ENCODE measurements around the gene CHRND. TPM values are rescaled to one million over a fixed set of nuclear protein-coding genes. Genes with fewer than 3 reads are reported as not detected.
"Not testable (repeated sequence)": the region's sequence is repeated elsewhere in the genome, so short reads cannot be mapped to it uniquely, and the experiment has no call there.

Gene CHRND
- total RNA-seq, 1 donor, result not detected

- H3K4me3 ChIP-seq (ENCODE audit: low read depth, low read length), result no peak overlapping the region
- DNase-seq (ENCODE audit: low read depth), result no peak
- TF ChIP-seq CTCF (IDR thresholded peaks at IDR 0.05; ENCODE audit: insufficient read depth, low read depth, low read length), result no peak
These were observed 6.5 kb downstream of the CHRND start for GRCh38 chr2:232532419-232532818.

- not testable (repeated sequence) for DNase-seq (ENCODE audit: low read depth); H3K4me3 ChIP-seq (ENCODE audit: low read depth, low read length)
These were observed 6.9 kb downstream of the CHRND start for GRCh38 chr2:232532821-232533220.

GRCh38 chr2:232533944-232534710 is 8.2 kb downstream of the CHRND start:
- H3K4me3 ChIP-seq (ENCODE audit: low read depth, low read length), result no peak overlapping the region
- peak; percentile 13 for DNase-seq (ENCODE audit: low read depth)
- TF ChIP-seq CTCF (IDR thresholded peaks at IDR 0.05; ENCODE audit: insufficient read depth, low read depth, low read length), result no peak

GRCh38 chr2:232534940-232535651 is 9.1 kb downstream of the CHRND start:
- no peak for TF ChIP-seq CTCF (IDR thresholded peaks at IDR 0.05; ENCODE audit: insufficient read depth, low read depth, low read length)
- H3K4me3 ChIP-seq (ENCODE audit: low read depth, low read length), result no peak overlapping the region
- no peak for DNase-seq (ENCODE audit: low read depth)

- H3K4me3 ChIP-seq (ENCODE audit: low read depth, low read length), result no peak overlapping the region
- DNase-seq (ENCODE audit: low read depth), result no peak
- no peak for TF ChIP-seq CTCF (IDR thresholded peaks at IDR 0.05; ENCODE audit: insufficient read depth, low read depth, low read length)
These were observed 10.0 kb downstream of the CHRND start for GRCh38 chr2:232535761-232536530.

GRCh38 chr2:232537079-232537478 is 11.1 kb downstream of the CHRND start:
- H3K4me3 ChIP-seq (ENCODE audit: low read depth, low read length), result no peak overlapping the region
- TF ChIP-seq CTCF (IDR thresholded peaks at IDR 0.05; ENCODE audit: insufficient read depth, low read depth, low read length), result peak; percentile 29
- no peak for DNase-seq (ENCODE audit: low read depth)

GRCh38 chr2:232537499-232537898 is 11.5 kb downstream of the CHRND start:
- DNase-seq (ENCODE audit: low read depth), result no peak
- no peak overlapping the region for H3K4me3 ChIP-seq (ENCODE audit: low read depth, low read length)
- no peak for TF ChIP-seq CTCF (IDR thresholded peaks at IDR 0.05; ENCODE audit: insufficient read depth, low read depth, low read length)

Data from fibroblast of villous mesenchyme (primary cell).